GM18499 (cell line): ENCODE measurements around the gene FAM162B.
"Not testable (repeated sequence)": the region's sequence is repeated elsewhere in the genome, so short reads cannot be mapped to it uniquely, and the experiment has no call there.

ENCODE experiments used
- ATAC-seq: cut with Tn5 transposase; IDR thresholded peaks from one replicate; pipeline ENCODE4 v1.9.1; 2021; ENCODE audit warnings: moderate number of reproducible peaks; ENCODE audit not compliant: insufficient read depth, unreplicated experiment

Gene FAM162B

DNA sequence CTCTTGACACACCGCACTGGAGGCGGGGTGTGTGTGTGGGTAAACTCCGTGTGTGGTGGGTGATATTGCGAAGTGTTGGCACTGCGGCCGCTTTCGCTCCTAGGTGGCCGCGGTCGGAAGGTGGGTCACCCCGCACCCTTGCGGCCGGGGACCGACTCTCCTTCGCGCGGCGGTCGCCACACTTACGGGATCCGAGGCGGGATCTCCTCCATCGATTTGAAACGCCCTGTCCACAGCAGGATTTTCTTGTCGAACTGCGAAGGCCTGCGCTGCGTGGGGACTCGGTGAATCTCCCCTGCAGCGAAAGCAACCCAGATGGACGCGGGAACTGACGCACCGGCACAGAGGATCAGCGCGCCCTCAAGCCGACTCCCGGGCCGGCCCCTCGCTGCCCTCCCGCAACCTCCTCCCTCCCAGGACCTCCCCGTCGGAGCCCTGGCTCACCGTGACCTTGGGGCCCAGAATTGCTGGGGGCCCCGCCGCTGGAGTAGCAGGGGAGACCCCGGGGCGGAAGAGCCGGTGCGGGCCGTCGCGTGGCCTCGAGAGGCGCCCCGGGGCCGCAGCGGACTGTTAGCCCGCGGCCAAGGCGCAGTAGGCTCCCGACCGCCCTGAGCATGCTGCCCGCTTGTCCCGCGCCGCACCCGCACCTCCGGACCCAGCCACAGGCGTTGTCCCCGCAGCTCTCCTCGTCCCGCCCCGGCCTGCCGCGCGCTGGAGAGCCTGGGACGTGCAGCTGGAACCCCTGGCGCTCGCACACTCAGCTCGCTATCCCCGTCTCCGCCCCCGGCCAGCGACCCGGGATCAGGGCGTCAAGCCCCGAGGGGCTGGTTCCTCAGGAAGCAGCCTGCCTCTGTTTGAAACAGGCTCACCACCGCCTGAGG, at the start of gene FAM162B:
TSS of gene FAM162B (minus strand) at position 759 of the 881 bp plus-strand sequence. CDS start at position 616, 143 bp downstream.
- no peak for ATAC-seq

DNA sequence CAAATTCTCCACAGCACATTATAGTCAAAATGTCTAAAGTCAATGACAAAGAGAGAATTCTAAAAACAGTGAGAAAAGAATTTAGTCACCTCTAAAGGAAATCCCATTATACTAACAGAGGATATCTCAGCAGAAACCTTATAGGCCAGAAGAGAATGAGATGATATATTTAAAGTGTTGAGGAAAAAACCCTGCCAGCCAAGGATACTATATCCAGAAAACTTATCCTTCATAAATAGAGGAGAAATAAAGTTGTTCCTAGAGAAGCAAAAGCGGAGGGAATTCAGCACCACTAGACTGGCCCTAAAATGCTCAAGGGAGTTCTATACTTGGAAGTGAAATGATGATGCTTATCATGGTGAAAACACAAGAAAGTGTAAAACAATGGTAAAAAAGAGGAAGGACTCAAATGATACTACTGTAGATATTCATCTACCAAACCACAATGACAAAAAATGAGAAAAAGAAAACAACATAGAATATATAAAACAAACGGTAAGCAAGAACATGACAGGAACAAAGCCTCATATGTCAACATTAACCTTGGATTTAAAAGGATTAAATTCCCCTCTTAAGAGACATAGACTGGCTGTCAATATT, 46.6 kb upstream of the FAM162B start:
- no peak for ATAC-seq

DNA sequence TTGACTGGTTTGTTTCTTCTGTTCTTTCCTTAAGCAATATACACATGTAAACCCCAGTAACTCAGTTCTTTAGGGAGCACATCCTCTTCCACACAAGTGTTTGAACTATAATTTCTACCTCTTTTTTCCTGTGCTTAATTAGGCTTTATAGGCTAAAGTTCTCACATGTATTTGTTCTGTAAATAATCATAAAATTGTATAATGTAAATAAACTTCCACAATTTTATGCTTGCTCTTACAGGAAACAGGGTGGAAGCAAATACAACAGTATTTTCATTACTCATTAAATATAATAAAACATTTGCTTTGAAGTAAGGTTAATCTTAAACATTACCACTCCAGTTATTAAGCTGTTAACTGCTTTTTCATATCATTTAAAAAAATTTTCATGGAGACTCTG, 36.5 kb upstream of the FAM162B start:
- no peak for ATAC-seq

DNA sequence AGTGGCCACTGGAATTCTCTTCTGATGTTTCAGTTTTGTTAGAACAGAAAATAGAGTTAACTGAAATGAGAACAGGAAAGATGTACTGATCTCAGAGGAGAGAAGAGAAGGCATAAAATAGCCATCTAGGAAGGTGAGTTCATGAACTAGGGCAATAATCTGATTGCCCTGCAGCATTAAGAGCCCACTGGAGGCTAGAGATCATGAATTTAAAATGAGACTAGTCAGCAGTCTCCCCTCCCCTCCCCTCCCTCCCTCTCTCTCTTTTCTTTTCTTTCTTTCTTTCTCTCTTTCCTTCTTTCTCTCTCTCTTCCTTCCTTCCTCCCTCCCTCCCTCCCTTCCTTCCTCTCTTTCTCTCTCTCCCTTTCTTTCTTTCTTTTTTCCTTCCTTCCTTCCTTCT, 34.4 kb upstream of the FAM162B start:
- no peak for ATAC-seq

DNA sequence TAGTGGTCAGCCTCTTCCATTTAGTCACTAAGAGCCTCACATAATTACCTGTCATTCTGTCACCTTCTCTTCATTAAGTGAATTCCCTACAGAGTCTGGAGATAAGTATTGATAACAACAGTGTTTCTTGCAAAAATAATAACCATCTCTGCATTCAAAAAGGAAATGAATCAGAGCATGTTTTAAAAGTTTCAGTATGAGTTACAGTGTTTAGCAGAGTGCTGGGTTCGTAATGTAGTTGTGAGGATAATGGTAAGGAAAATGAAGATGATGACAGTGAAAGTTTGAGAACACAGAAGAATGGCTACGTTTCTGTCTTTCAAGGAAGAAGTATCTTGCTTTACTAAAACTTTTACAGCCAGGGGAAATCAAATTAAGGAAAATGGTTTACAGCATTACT, 32.1 kb upstream of the FAM162B start:
- no peak for ATAC-seq

DNA sequence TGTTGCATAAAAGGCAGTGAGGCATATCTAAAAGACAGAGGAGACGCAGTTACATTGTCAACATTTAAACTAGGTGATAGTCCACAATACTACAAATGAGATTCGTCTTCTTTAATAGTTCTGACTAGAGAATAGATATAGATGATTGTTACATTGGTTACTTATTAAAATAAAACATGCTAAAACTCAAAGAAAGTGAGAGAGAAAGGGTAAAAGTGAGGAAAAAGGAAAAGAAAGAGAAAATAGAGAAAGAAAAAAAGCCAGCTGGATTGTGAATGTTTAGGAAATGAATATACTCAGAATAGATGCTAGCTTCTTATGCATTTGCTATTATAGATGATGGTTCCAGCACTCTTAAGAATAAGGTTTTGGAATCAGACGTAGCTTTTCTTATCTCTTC, 27.7 kb upstream of the FAM162B start:
- ATAC-seq, result no peak

DNA sequence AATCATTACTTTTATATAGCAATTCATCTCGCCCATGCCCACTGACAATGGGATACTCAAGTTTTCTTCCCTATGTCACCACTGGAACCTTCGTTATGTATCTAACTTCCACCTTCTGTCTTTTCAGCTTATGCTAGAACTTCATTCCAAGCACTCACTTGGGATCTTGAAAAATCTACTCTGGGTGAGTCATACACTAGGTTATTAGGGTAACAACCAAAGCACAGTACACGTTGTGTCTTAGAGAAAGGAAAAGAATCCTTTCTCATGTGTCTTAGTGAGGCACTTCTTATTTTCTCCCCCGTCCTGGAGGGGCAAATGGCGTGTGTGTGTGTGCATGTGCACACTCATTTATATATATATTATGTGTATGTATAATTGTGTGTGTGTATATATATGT, 18.3 kb upstream of the FAM162B start:
- ATAC-seq, result no peak

DNA sequence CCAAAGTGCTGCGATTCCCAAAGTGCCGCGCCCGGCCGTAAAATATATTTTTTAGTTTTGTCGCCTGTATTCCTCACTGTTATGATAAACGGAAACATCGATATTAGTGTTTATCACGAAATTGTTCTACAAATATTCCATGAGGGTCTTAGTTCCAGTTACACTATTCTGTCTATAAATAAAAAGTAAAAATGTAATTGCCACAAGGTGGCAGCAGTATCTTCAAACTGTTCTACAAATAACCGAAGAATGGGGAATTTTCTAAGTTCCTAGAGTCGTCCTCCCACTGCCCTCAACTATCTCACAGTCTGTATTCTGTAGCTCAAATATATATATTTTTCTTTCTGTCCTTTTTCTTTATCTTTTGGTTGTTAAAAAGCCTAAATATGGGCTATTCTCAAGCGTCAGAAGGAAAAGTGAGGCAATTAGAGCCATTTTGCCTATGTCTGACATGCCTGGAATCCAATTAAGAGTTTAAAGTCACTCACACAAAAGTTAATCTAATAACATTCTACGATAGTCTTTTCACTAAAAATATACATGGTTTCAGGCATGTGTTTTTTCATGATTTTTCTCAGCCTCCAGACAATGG, 14.2 kb upstream of the FAM162B start:
- ATAC-seq, result no peak

DNA sequence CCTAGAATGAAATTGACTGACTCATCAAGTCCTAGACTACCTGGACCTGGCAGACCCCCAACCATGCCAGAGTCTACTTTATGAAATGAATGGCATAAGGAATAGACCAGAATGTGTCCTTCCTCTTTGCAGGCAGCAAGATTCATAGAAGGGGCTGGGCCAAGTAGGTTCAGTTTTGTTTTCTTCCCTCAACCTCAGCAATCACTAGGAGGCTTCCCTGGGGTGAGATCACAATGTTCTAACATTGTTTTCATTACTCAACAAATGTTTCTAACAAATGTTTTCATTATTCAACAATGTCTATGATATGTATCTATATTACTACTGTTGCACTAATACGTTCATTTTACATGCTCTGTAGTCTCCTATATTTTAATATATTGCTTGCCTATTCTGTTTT, 8.4 kb upstream of the FAM162B start:
- no peak for ATAC-seq

DNA sequence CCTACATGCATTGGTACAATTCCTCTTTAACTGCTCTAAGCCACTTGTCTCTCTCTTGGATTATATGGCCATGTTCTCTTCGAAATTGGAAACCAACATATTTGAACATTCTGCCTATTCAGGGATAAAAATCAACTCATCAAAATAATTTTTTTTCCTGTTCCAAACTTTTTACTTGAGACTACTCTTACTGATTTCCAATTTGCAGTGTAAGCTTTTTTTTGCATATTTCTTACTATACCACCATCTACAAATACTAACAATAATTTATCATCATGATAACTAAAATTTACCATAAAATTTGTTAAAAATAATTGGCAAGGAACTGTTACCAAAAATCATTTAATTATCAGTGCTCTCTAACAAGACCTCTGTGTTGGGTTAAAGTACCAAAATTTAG, 6.9 kb upstream of the FAM162B start:
- ATAC-seq, result no peak

DNA sequence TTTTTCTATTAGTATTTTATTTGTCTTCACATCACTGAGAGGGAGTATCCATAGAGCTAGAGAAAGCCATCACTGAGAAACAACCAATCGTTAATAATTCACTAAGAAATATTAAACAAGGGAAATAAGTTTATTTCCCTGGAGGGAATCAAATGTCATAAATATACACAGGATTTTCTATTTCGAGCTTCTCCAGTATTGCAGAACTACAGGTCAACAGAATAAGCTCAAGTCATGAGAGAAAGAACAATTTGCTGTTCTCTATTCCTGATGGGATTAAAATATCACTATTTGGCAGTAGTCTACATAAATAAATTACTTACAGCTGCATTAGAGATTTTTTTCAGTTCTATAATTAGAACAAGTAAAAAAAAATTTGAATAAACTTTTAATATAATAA, 2.2 kb upstream of the FAM162B start:
- ATAC-seq, result no peak

DNA sequence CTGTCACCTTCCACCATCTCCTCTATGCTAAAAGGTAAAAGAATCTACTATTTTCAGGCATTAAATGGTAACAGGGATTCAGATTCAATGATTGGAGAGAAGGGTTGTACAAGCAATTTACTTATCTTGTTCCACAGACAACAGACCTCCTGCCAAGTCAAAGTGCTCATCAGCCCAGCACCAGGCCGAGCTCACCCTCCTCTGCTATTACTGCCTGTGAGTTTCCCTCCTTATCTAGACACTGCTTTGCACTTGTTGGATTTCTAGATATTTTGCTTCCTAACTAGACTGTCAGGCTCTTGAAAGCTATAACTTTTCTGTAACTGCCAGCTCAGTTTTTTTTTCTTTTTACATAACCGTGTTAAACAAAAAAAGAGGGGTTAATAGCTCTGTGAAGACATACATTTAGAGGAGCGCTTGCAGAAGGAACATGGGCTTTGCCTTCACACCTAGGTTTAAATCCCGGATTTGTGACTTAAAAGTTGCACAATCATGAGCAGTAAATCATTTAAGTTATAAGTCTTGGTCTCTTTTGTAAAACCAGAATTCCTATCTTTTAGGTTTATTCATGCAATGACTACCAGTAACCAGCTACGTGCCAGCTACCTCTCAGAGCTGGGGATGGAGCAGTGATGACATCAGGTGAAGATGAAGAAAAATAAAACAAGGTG, 1.1 kb upstream of the FAM162B start:
- no peak for ATAC-seq

DNA sequence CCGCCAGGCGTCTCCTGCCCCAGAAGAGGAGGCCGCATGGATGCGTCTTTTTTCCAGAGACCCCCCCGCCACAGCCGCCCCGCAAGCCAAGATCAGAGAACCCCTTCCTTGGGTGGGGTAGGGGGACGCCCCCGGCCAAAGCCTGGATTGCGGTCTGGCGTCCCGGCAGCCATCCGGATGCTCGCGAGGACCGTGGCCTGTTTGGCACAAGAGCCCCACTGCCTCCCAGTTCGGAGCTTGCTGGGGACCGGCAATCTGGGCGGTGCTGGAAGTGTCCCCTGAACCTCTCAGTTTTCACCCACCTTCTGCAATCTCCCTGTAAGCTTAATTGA, 924 bp downstream of the FAM162B start:
- no peak for ATAC-seq

DNA sequence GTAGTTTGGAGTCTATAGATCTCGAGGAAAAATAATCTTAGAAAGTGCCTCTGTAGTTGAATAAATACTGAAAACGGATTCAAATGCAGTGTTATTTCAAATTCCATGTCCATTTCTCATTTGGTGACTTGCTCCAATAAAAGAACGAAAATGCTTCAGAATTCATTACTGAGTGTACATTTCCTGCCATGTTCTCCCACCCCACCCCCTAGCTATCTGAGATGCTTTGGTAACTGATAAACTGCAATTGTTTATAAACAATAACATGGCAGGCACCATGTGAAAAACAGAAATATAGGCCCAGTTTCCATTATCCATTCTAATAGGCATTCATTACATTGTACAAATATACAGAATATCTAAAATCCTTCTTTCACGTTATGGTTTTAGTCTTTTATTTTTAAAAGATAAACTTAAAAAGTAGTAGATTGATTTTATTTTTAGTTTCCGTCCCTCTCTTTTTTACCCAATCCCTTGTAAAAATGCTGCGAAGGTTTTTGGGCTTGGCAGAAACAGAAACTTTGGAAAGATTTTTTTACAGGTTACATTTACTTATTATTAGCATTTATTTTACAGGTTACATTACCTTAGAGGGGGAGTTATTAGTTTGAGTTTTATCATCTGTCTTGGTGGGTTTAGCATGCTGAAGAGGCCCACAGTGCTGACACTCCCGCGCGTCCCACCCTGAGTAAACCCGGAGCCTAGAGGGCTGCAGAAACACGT, 1.5 kb downstream of the FAM162B start:
- no peak for ATAC-seq

DNA sequence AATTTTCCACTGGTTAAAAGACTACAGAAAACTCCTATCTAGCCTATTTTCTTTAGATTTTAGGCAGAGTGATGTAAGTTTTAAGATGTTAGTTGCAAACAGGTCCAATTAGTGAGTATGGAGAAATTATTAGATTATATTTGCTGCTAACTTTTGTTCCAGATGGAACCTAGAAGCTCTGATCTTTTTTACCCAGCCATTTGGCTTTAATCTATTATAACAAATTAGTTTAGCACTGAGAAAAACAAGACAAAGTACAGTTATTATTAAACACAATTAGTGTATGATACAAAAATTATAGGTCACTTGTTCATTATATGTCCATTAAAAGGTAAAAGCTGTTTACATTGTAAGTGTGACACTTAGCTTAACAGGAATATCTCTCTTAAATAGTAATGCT, 2.5 kb downstream of the FAM162B start:
- no peak for ATAC-seq

DNA sequence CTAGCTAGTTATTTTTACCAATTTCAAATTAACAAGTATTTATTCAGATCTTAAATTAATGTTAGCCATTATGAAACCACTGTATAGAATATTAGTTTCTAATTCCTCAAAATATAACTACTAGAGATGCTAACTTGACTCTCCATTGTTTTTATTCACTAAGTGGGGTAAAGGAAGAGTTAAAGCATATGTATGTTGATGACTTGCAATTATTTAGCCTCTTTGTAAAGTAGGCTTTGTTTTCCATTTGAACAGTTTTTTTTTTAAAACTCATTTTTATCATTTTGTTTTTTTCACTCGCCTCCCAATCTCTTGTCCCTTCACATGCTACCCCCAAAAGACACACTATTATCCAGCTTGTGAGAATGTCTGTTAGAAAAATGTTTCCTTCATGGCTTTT, 3.3 kb downstream of the FAM162B start:
- no peak for ATAC-seq

DNA sequence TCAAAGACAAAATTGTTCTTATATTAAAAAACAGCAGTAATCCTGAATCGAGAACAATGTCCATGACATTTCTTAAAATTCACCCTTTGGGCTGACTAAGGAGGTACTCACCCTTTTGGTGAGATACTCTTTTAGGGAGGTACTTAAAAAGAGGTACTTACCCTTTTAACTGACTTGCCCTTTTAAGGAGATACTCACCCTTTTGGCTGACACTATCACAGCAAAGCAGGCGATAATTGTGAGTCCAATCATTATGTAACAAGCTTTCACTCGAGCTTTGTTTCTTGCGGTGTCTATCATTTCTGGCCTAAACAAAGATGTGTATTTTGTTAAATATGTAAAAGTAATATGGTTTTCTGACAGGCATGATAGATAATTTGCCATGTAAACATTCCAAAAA, 3.7 kb downstream of the FAM162B start:
- ATAC-seq, result no peak

DNA sequence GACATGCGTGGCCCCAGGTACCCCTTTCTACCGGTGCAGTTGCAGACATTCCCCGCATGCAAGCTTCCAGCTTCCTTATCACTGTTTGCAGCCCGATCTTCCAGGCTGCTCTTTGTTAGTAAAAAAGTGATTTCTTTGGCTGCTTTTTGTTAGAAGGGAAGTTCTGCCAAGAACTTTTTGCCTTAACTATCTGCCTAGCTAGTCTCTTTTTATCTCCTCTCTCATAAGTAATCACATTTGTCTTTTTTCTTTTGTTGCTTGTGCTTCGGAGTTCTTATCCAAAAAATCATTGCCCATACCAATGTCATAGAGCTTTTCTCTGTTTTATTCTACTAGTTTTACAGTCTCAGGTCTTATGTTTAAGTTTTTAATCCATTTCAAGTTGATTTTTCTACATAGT, 20.3 kb downstream of the FAM162B start:
- no peak for ATAC-seq

DNA sequence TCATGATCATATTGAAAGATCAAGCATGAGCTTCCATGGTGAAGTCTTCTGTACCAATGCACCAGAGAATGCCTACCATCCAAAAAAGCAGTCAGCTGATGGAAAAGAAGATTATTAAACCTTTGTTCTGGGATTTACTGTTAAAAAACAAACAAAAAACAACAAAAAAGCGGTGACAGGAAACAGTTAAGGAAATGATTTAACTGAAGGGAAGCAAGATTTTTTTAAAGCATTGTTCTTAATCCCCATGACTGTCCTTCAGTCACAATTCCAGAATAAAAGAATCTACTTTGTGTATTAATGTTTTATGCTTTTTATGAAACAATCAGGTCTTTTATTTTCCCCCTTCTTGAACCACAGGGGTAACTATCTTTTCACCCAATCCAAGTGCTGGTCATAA, 23.9 kb downstream of the FAM162B start:
- ATAC-seq, result no peak

DNA sequence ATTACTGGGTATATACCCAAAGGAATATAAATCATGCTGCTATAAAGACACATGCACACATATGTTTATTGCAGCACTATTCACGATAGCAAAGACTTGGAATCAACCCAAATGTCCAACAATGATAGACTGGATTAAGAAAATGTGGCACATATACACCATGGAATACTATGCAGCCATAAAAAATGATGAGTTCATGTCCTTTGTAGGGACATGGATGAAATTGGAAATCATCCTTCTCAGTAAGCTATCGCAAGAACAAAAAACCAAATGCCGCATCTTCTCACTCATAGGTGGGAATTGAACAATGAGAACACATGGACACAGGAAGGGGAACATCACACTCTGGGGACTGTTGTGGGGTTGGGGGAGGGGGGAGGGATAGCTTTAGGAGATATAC, 25.0 kb downstream of the FAM162B start:
- not testable (repeated sequence) for ATAC-seq

DNA sequence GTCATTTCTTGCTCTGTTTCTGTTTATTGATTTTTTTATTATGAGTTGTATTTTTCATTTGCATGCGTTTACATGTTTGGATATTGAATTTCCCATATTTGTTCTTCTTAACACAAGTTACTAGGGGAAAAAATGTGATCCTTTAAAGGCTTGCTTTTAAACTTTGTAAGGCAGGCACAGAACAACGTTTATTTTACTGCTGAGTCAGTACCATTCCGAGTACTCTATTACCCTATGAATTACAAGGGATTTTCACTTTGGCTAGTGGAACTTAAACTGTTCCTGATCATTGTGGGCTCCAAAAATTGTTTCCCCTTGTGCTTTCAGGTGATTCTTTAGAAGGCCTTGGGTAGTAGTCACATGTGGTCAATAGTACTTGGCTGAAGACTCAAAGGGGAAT, 28.5 kb downstream of the FAM162B start:
- ATAC-seq, result no peak
